Measurements from ENCODE around the gene CDH13.

CDH13 gene

DNA sequence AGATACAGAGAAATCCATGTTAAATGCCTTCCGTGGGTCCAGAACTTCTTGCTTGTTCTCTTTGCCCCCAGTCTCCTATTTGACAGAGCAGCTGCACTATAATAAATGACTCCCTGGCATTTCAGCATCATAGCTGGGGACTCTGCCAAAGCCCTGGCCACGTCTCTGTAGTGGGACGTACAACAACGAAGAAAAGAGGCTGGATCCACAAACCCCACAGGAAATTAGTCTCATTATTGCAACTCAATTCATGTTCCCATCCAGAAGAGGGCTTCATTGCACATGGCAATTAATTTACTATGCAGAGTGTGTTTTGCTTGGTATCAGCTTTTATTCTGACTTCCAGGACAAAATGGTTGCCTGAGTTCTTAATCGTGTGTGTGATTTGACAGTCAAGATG lies 121.3 kb downstream of the CDH13 start:
- DNase-seq (ENCODE audit: low read depth) = no peak

DNA sequence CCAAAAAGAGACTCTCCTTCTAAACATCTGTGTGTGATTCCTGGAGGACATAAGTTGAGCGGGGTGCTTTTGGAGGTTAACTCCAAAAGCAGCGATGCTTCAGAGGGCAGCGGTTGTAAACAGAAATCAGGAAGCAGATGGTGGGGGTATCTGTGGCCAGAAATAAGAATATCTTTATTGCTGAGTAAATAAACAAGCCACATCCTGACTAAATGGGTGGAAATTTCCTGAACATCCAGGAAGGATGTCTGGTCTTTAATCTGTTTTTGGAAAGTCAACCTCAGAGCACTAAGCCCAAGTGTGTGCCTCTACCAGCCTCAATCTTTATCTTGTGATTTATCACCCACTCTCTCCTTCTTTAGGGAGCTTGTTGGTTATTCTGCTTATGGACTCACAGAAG lies 123.3 kb downstream of the CDH13 start:
- DNase-seq (ENCODE audit: low read depth) = no peak

DNA sequence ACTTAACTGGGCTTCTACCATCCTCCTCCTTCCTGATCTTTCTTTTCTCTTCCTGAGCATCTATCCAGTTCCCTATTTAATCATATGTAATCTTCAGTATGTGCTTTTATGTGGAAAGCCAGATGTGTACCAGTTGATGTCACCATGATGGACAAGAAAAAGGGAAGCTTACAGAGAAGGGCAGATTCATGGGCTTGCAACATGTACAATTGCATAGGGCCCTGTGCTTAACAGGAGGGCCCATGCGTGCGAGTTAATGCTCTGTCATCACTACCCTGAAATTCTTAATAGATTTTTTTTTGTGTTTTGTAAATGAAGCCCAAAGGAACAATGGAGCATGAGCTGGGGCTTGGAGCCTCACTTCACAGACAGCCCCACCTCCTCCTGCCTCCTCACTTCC lies 124.3 kb downstream of the CDH13 start:
- DNase-seq (ENCODE audit: low read depth) = no peak

DNA sequence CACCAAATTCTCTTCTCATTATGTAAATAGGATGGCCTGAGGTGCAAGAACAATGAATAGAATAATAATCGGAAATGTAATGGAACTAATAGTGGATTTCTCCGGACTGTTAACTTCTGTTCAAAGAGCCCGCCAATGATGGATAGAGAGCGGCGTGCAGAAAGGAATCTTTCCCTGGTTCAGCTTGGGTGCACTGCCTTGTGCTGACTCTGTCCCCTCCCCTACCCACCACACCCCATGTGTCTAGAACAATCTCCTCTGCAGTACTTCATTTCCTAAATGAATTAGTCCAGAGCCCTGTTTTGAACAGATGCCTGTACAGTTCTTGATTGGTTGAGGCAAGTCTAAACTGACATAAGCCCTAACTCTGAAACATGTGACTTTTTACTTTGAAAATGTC lies 125.4 kb downstream of the CDH13 start:
- no peak for DNase-seq (ENCODE audit: low read depth)

DNA sequence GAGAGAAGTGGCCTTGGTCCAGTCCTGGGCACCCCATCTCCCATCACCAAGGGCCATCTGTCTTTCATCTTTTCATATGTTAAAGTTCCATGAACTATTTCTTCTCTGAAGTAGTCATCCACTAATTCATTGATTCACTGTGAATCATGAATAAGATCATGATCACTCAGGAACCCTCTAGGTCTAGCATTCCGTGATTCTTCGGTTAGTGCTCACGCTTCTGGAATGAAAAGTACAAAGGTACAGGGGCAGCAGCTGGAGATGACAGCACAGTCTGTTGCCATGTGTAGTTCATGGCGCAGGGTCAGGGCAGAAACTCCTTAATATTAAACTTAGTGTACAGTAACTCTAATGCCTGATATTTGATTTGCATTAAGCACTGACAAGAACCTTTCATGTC lies 127.1 kb downstream of the CDH13 start:
- no peak for DNase-seq (ENCODE audit: low read depth)

DNA sequence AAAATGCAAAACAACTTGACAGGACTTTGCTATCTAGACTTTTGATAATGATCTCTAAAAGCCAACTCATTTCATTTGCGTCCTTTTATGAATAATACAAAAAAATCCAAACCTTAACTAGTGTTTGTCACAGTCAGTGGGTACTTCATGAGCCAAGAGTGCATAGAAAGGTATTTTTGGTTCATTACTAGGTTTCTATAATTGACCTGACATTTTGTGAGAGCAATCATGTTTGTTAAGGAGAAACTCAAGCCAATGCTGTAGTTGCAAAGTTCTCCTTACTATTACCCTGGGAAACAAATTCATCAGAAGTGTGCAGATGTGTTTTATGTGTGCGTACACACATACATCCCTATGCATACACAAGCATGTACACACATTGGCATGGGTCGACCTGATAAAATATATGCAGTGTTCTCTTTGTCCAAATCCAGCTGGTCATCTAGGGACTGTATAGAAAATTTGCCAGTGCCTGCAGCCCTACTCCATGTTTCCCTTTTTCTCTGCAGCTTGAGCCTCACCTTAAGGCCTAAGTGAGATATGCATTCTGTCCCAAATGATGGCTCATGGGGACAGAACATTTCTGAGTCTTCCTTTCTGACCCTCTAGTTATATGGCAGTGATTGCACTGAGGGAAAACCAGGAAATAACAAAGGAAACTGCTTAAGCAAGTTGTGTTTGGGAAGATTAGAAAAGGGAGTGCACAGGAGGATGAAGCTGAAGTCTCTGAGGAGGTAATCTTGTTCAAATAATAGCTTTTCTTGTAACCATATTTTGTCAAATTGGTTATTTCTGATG lies 128.1 kb downstream of the CDH13 start:
- no peak for DNase-seq (ENCODE audit: low read depth)

DNA sequence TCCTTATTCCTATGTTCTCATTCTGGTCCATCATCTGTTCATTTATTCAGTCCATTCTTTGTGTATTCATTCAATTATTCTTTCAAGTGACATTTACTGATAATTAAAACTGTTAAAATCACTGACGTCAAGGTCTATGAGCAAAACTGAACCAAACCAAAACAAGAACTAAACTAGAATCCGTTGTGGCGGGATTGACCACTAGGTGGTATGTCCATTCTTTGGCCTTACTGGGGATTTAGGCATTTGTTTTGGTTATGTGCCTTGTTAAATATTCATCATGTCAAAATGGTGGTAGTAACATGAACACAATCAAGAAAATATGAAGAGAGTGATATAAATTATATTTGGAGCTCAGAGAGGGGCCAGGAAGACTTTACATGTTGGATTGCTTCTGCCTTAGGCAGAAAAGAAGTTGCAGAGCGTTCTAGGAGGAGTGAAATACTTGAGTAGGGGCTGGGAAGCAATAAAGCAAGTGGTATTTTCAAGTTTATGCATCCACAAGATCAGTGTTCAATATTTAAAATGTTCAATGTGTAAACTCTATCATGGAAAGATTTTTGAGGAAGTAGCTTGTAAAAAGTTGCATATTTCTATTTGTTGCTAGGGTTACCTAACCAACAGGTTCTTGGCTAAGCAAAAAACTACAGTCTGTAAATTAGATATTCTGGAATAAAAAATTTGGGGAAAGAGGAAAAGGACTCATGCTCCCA lies 129.0 kb downstream of the CDH13 start:
- DNase-seq (ENCODE audit: low read depth) = no peak

DNA sequence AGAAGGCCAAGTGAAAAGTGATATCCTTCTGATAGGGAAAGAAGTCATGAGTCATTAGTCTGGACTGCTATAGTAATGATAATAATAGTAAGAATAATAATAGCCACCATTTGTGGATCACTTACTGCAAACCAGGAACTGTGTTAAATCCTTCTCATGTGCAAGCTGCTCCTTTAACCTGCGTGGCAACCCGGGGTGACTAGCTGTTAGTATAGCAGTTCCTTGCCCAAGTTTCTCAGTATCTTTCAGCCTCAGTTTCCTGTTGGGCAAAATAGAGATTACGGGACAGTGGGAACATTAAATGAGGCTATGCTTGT lies 129.5 kb downstream of the CDH13 start:
- no peak for DNase-seq (ENCODE audit: low read depth)

DNA sequence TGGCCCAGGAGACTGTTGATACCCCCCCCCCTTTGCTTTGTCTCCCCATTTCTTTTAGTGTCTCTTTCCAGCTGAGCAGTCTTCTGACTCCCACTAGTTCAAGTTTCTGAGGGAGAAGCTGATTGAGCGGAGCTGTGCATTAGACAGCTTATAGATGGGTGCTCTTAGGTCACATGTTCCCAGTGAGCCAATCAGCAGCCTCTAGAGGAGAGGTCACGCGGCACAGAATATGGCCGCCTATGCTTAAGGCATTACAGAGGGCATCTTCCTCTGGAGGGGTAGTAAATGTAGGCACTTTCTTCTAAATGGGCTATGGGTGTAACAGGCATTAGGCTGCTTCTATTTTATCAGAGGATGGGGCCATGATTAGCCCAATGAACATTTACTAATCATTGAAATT lies 131.6 kb downstream of the CDH13 start:
- no peak for DNase-seq (ENCODE audit: low read depth)

DNA sequence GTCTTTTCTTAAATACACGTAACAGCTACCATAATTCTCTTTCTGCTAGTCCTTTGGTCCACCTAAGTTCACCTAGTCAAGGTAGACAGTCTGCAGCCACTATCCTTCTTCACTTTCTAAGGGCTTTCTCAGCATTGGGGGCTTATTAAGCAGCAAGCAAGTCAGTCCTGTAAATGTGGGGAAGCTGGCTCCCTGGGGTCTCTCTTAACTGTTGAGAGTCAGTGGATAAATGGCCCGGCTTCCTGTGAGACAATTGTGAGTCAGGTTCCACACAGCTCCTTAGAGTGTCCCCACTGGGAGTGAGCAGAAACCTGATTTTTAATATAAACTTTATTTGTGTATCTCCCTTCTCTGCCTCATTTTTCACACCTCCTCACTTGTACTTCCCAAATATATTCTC lies 132.1 kb downstream of the CDH13 start:
- DNase-seq (ENCODE audit: low read depth) = no peak

DNA sequence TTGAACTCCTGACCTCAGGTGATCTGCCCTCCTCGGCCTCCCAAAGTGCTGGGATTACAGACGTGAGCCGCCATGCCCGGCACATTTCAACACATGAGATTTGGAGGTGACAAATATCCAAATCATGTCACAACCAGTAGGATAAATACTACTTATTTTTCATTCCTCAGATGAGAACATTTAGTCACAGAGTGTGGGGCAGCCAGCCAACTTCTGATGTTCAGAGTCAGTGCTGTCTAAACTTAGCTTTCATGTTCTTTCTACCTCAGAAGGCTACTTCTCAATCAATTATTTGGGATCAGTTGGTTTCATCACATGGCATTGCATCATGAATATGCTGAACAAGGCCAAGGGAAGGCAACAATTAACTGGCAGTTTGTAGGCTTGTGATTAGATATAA lies 134.5 kb downstream of the CDH13 start:
- DNase-seq (ENCODE audit: low read depth) = no peak

DNA sequence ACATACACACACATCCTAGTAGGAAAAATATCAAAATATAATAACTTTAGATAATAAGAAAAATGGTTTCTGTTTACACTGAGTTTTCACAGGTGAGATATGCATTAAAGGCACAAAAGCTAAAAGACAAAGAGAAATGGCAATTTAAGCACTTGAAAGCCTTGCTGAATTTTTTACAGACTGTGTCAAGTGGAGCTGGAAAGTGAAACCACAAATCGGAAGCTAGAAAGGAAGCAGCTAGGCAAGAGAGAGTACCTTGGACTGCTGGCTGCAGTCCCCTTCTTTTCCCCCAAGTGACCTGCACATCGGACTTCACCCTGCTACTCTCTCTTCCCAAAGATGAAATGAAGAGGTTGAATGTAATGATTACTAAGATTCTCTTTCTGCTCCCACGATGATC lies 135.1 kb downstream of the CDH13 start:
- no peak for DNase-seq (ENCODE audit: low read depth)

DNA sequence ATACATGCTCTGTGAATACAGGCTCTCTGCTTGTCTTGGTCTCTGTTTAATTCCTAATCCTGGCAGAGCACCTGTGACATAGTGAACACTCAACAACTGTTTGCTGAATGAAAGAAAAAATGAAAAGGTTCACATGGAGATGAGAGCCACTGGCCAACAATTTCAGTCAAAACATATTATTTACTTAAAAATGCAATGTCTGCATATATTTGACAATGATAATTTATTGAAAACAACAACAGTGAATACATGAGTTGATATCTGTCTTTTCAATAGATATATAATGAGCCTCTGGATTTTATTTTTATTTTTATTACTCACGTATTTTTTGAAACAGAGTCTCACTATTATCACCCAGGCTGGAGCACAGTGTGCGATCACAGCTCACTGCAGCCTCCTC lies 136.6 kb downstream of the CDH13 start:
- no peak for DNase-seq (ENCODE audit: low read depth)

DNA sequence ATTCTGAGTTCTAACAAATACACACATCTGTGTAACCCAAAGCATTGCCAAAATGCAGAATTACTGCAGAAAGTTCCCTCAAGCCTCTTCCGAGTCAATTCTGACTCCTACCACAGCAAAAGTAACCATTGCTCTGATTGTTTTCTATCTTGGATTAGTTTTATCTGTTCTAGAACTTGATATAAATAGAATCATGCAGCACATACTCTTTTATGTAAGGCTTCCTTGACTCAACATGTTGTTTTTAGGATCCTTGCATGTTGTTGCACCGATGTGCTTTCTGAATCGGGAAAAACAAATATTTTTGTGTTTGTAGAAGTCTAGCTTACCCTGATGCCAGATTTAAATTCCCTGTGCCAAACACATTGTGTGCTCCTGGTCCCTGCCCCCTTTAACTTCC lies 140.4 kb downstream of the CDH13 start:
- no peak for DNase-seq (ENCODE audit: low read depth)

DNA sequence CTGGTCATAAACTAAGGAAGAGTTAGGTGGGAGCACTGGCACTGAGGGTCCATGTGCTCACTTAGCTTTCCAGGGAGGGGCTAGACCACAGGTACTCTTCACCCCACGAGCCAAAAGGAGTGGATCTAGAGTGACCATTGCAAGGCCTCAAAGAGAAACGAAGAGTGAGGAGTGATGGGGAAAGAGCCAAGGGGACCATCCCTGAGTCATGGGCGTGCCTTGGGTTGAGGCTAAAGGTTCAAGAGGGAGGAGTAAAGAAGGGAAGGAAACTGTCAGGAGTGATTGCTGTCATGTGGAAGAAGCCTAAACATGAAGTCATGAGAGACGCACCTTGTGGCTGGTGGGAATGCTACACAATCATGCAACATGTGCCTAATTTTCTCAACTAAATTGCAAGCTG lies 141.0 kb downstream of the CDH13 start:
- no peak for DNase-seq (ENCODE audit: low read depth)

DNA sequence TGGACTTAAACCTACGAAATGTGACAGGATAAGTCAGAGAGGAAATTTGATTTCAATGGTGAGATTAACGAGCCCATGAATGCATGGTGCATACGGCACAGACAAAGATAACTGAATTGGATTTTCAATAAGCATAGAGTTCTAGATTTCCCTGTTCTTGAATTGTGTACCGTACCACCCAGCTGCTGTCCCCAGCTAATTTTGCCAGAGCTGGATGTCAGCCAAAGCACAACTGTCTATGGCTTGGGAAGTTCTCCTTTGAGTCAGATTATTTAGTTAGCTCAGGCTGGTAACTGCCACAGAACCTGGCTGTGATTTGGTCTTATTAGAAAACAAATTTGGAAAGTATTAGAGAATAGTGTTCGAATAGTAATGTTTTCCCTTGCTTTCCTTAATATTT lies 143.1 kb downstream of the CDH13 start:
- DNase-seq (ENCODE audit: low read depth) = no peak

DNA sequence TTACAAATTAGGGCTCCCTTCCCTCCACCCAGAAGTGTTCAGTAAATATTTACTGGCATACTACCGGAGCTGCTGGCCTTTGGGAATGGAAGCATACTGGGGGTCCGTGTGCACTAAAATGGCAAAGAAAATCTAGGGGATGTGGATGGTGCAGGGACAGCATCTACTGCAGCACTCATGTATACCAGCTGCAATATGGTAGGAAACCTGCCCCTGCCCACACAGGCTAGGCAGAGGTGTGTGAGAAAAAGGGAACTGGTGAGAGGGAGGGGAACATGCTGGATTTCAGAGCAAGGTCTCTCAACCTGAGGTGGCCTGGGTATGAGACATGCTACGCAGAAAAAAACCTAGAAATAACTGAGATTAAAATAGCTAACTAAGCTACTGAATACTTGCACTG lies 145.4 kb downstream of the CDH13 start:
- no peak for DNase-seq (ENCODE audit: low read depth)

DNA sequence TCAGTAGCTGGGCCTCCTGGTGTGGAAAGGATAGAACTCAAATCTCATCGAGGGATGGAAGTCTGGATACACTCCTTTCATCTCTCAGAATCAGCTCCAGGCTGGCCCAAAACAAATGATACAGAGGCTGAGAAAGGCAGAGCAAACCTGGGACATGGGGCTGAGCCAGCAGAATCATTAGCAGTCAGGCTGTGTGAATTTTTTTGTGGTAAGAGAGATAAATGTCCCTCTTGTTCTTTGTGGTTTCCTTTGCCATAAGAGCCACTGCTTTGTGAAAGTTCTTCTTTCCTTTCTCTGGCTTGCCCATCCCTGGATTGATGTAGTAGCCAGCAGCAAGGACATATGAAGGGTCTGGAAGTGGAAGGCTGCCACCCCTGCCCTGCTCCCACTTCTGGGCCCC lies 146.2 kb downstream of the CDH13 start:
- no peak for DNase-seq (ENCODE audit: low read depth)

DNA sequence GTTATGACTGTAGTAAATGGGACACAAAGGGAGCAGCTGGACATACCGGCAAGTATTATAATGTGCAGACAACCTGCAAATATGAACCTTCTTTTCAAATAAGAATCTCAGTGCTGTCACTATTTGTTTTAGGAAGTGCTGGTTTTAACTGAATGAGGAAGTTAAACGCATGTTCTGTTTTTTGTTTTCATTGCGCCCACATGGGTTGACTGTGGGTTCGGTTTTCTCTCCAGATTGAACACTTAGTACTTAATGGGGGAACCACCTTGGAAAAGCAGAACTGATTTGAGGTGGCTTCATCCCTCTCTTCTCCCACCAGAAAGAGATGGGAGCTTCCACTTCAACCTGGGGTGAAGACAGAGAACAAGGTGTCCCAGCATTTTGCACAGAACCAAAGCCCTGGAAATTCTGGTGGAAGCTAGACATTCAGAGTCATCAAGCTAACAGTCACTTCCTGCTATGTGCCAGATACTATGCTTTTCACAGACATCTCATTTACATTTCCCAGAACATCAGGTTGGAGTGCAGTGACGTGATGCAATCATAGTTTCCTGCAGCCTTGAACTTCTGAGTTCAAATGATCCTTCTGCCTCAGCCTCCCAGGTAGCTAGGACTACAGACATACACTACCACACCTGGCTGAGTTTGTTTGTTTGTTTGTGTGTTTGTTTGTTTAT lies 149.8 kb downstream of the CDH13 start:
- no peak for DNase-seq (ENCODE audit: low read depth)

DNA sequence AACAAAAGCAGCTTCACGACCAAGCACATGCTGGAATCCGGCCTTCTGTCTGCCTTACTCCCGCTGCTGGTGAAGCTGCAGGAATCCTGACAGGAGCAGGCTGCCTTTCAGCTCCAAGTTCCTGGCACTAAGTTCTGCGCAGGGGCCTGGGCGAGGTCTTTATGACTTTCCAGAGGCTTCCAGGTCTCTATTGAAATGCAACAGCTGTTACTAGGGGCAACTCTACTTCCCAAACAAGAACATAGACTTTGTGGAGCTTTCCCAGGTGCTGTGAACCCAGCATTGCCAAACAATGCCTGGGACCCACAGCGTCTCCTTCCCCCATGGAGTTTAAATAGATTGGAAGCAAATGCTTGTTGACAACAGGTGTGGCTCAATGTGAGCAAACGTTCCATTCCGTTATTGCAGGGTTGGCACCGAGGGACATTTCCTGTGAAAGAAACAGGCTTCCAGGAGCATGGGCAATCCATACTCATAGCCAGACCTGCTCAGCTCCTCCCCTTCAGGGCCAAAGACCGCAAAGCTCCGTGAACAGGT lies 156.0 kb downstream of the CDH13 start:
- DNase-seq (ENCODE audit: low read depth) = no peak

DNA sequence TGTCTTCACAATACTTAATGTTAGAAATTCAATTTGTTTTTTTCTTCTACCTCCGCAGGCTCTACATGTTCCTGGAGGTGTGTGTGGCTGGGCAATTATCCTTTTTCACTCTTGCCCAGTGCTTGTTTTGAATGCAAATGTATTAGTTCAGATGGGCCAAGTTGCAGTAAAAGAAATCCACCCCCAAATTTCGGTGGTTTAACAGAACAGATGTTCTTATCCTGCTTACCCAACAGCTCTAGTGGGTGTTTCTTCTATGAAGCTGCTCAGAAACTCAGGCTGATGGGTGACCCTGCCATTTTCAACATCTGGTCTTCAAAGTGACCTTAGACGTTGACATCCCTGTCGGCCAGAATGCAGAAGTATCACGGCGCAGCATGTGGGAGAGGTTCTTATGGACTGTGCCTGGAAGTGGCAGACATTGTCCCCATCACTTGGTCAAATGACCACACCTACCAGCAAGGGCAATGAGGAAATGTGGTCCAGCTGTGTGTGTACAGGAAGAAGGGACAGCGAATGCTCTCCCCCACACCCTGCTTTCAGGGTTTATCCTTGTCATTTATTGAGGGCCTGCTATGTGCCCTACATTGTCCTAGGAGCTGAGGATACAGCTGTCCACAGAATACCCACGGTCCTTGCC lies 157.3 kb downstream of the CDH13 start:
- DNase-seq (ENCODE audit: low read depth) = no peak

DNA sequence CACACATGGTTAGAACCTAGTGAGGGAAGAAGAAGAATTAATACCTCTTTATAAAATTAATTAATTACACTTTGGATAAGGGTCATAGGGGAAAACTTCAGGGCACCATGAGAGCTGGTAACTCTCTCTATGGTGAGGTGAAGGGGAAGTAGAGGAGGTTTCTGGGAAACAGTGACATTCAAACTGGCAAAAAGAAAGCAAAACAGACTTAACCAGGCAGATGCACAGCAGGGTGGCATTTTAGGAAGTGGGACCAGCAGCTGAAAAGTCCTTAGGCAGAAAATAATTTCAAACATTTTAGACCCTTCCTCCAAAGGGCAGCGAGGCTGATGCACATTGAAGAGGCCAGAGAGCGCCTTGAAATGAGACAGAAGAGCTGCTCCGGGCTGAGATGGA lies 157.8 kb downstream of the CDH13 start:
- DNase-seq (ENCODE audit: low read depth) = no peak

DNA sequence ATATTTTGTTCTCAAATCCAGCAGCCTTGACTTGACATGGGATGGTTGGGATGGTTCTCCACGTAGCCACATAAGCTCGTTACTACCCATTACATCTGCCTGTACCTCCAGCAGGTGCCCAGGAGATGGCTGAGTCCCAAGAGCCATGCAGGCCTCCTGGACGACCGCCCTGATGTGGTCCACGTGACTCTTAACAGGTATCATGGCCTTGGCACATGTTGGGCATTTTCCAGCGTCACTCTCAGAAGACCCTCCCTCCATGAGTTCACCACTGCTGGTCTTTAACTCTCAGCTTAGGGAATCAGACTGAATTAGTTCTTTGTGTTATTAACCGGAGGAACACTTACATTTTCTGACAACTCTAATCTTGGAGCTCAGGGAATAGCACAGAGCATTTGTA lies 161.5 kb downstream of the CDH13 start:
- DNase-seq (ENCODE audit: low read depth) = no peak
